Ishikawa (cell line): ENCODE measurements around the gene MKRN3.

Experiments used
- CEBPB ChIP-seq: IDR thresholded peaks from 2 replicates; pipeline ENCODE4 v1.6.1; 2012
- CREB1 ChIP-seq: IDR thresholded peaks from 2 replicates; pipeline ENCODE4 v1.6.1; 2012; ENCODE audit warnings: low read depth
- EGR1 ChIP-seq: IDR thresholded peaks from 2 replicates; pipeline ENCODE4 v1.6.1; 2012
- EP300 ChIP-seq: IDR thresholded peaks from 2 replicates; pipeline ENCODE4 v1.6.1; 2012; ENCODE audit warnings: borderline replicate concordance
- FOXM1 ChIP-seq: IDR thresholded peaks from 2 replicates; pipeline ENCODE4 v1.6.1; 2012; ENCODE audit warnings: low read depth, borderline replicate concordance
- MAX ChIP-seq: IDR thresholded peaks from 2 replicates; pipeline ENCODE4 v1.6.1; 2012
- NFIC ChIP-seq: IDR thresholded peaks from 2 replicates; pipeline ENCODE4 v1.6.1; 2012
- RAD21 ChIP-seq: IDR thresholded peaks from 2 replicates; pipeline ENCODE4 v1.6.1; 2012; ENCODE audit warnings: low read depth
- REST ChIP-seq: IDR thresholded peaks from 2 replicates; pipeline ENCODE4 v1.6.1; 2012; ENCODE audit warnings: low read depth, mild to moderate bottlenecking
- TAF1 ChIP-seq: IDR thresholded peaks from 2 replicates; pipeline ENCODE4 v1.6.1; 2012; ENCODE audit warnings: low read depth, mild to moderate bottlenecking
- TCF12 ChIP-seq: IDR thresholded peaks from 2 replicates; pipeline ENCODE4 v1.6.1; 2012; ENCODE audit warnings: low read depth
- TEAD4 ChIP-seq: IDR thresholded peaks from 2 replicates; pipeline ENCODE4 v1.6.1; 2012
- USF1 ChIP-seq: IDR thresholded peaks from 2 replicates; pipeline ENCODE4 v1.6.1; 2012
- YY1 ChIP-seq: IDR thresholded peaks from 2 replicates; pipeline ENCODE4 v1.6.1; 2012; ENCODE audit warnings: low read depth
- ZBTB7A ChIP-seq: IDR thresholded peaks from 2 replicates; pipeline ENCODE4 v1.6.1; 2012; ENCODE audit warnings: low read depth

Gene MKRN3

GRCh38 chr15:23564821-23565394 lies 566 bp upstream of the MKRN3 start:
- TF ChIP-seq EP300: no peak
- TF ChIP-seq RAD21: no peak
- no peak for TF ChIP-seq CEBPB
- no peak for TF ChIP-seq EGR1
- no peak for TF ChIP-seq TCF12
- no peak for TF ChIP-seq NFIC
- no peak for TF ChIP-seq REST
- TF ChIP-seq MAX: no peak
- no peak for TF ChIP-seq CREB1
- no peak for TF ChIP-seq ZBTB7A
- no peak for TF ChIP-seq USF1
- TF ChIP-seq TEAD4: no peak
- TF ChIP-seq YY1: no peak
- no peak for TF ChIP-seq TAF1
- TF ChIP-seq FOXM1: no peak

- TF ChIP-seq USF1: no peak
- TF ChIP-seq EP300: no peak
- TF ChIP-seq NFIC: no peak
- TF ChIP-seq ZBTB7A: no peak
- TF ChIP-seq TAF1: no peak
- no peak for TF ChIP-seq CREB1
- no peak for TF ChIP-seq TEAD4
- TF ChIP-seq MAX: no peak
- TF ChIP-seq REST: no peak
- TF ChIP-seq EGR1: no peak
- TF ChIP-seq YY1: no peak
- TF ChIP-seq TCF12: no peak
- TF ChIP-seq FOXM1: no peak
- TF ChIP-seq CEBPB: no peak
- no peak for TF ChIP-seq RAD21
Measured at GRCh38 chr15:23566071-23566554, 639 bp downstream of the MKRN3 start.

GRCh38 chr15:23566651-23567050 lies 1.2 kb downstream of the MKRN3 start:
- no peak for TF ChIP-seq EP300
- TF ChIP-seq RAD21: no peak
- TF ChIP-seq CREB1: no peak
- TF ChIP-seq NFIC: no peak
- TF ChIP-seq ZBTB7A: no peak
- TF ChIP-seq TAF1: no peak
- TF ChIP-seq CEBPB: no peak
- TF ChIP-seq REST: no peak
- TF ChIP-seq TCF12: no peak
- no peak for TF ChIP-seq FOXM1
- TF ChIP-seq MAX: no peak
- TF ChIP-seq YY1: no peak
- no peak for TF ChIP-seq TEAD4
- TF ChIP-seq EGR1: no peak
- TF ChIP-seq USF1: no peak
